ENCODE results near the gene VGLL1. TPM values are rescaled to one million over a fixed set of nuclear protein-coding genes. Genes with fewer than 3 reads are reported as not detected.

The VGLL1 gene
- total and polyA plus RNA-seq, 10 of the 15 experiments (the other 5 are each of a cell fraction or from before 2014, with no cell fraction given): not detected

DNA sequence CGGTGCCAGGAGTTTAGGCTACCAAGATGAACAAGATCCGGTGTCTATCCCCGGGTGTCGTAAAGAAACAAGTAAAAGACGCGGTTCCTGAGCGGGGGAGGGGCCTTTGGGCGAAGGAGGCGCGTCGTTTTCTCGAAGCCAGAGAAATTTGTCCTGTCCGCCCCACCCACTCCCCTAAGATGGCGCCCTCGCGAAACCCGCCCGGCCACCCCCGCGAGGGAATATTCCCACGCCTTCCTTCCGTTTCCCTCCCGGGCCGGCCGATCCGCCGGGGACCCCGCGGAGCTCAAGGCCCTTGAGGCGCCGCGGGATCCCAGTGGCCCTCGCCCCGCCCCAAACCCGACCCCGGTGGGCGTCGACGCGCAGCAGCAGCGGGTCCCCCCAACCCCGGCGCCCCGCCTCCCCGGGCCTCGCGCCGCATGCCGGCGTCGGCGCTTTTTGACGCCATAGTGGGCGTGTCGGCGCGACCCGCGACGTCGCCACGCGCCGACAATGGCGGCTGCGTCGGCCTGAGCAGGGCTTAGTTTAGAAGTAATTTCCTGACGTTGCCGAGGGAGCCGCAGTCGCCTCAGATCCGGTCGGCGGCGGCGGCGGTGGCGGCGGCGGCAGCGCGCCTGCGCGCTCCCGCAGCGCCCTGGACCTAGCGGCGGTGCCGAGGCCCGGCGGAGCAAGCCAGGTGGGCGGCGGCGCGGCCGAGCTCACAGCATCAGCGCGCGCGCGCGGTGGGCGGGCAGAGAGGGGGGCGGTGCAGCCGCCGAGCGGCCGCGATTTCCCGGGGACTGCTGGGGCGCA is 35.1 kb upstream of the VGLL1 start (continued):
- TF ChIP-seq TARDBP (IDR thresholded peaks at IDR 0.05; ENCODE audit: borderline replicate concordance) (no peak), SP1 (IDR thresholded peaks at IDR 0.05; ENCODE audit: low read depth, low read length) (peak; percentile 59), HCFC1 (IDR thresholded peaks at IDR 0.05; ENCODE audit: low read length) (peak; percentile 26; the same call in 1 of the 2 replicates), ZBTB4 (CRISPR knock-in tag; IDR thresholded peaks at IDR 0.05) (no peak), YY1 (IDR thresholded peaks at IDR 0.05; ENCODE audit: low read depth, low read length) (peak; percentile 92), TCF12 (IDR thresholded peaks at IDR 0.05; ENCODE audit: low read depth, low read length) (0 out of 2 replicates have a peak, but pooled peaks have one; percentile 7), POLR2A (IDR thresholded peaks at IDR 0.05; ENCODE audit: low read depth, low read length) (peak; percentile 57), IKZF1 (conservative IDR thresholded peaks at IDR 0.05) (peak; percentile 43), MEF2B (IDR thresholded peaks at IDR 0.05; ENCODE audit: partially characterized antibody, poor library complexity, severe bottlenecking) (peak; percentile 47)
- TF ChIP-seq, protein P1, sequence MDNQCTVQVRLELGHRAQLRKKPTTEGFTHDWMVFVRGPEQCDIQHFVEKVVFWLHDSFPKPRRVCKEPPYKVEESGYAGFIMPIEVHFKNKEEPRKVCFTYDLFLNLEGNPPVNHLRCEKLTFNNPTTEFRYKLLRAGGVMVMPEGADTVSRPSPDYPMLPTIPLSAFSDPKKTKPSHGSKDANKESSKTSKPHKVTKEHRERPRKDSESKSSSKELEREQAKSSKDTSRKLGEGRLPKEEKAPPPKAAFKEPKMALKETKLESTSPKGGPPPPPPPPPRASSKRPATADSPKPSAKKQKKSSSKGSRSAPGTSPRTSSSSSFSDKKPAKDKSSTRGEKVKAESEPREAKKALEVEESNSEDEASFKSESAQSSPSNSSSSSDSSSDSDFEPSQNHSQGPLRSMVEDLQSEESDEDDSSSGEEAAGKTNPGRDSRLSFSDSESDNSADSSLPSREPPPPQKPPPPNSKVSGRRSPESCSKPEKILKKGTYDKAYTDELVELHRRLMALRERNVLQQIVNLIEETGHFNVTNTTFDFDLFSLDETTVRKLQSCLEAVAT (IDR thresholded peaks at IDR 0.05): 0 out of 2 replicates have a peak, but pooled peaks have one; percentile 25
- TF ChIP-seq, protein P2, sequence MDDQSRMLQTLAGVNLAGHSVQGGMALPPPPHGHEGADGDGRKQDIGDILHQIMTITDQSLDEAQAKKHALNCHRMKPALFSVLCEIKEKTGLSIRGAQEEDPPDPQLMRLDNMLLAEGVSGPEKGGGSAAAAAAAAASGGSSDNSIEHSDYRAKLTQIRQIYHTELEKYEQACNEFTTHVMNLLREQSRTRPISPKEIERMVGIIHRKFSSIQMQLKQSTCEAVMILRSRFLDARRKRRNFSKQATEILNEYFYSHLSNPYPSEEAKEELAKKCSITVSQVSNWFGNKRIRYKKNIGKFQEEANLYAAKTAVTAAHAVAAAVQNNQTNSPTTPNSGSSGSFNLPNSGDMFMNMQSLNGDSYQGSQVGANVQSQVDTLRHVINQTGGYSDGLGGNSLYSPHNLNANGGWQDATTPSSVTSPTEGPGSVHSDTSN (IDR thresholded peaks at IDR 0.05; ENCODE audit: insufficient replicate concordance, low read depth, low read length): no peak
- TF ChIP-seq, protein P3, sequence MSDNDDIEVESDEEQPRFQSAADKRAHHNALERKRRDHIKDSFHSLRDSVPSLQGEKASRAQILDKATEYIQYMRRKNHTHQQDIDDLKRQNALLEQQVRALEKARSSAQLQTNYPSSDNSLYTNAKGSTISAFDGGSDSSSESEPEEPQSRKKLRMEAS (IDR thresholded peaks at IDR 0.05; ENCODE audit: low read depth, low read length): peak; percentile 82; the same call in 1 of the 2 replicates

Data from GM12878 (cell line).